ENCODE data around the gene NCAN. TPM values are rescaled to one million over a fixed set of nuclear protein-coding genes. Genes with fewer than 3 reads are reported as not detected.

NCAN gene
- total and polyA plus RNA-seq, 4 donors, result 0.06 TPM; not detected in 3

GRCh38 chr19:19179548-19180441 is 32.0 kb upstream of the NCAN start (continued):
- TF ChIP-seq REST (IDR thresholded peaks at IDR 0.05) (no peak), EGR1 (IDR thresholded peaks at IDR 0.05; ENCODE audit: low read depth in 2 of 2) (no peak), GABPA (IDR thresholded peaks at IDR 0.05 in 1 of 2, conservative IDR thresholded peaks at IDR 0.05 in 1 of 2) (no peak)

GRCh38 chr19:19181488-19181998 is 30.2 kb upstream of the NCAN start:
- H3K27me3 ChIP-seq (ENCODE audit: control insufficient read depth in 4 of 4, insufficient read depth in 4 of 4, low read length in 3 of 4), result no peaks in the 10 kb centered on the region
- no peaks in the 10 kb centered on the region for H3K4me1 ChIP-seq (ENCODE audit: control insufficient read depth in 4 of 4, insufficient read depth in 4 of 4, low read length in 3 of 4)
- DNase-seq (ENCODE audit: low spot score), result no peak
- H3K9ac ChIP-seq (ENCODE audit: low read depth in 1 of 2, low read length in 2 of 2), result no peak overlapping the region
- WGBS, result 92% methylated on average over 9 of the region's 9 CpGs
- H3K4me3 ChIP-seq (ENCODE audit: low read depth in 1 of 3, low read length in 3 of 3), result no peak overlapping the region
- no peaks in the 10 kb centered on the region for H3K9me3 ChIP-seq (ENCODE audit: control insufficient read depth in 4 of 4, low read length in 3 of 4)
- H3K36me3 ChIP-seq (ENCODE audit: control insufficient read depth in 4 of 4, insufficient read depth in 3 of 4, low read depth in 1 of 4, low read length in 3 of 4), result peaks cover 2 to 31% (median 5%) of the 10 kb centered on the region in 4 donors
- no peak overlapping the region for H3K27ac ChIP-seq (ENCODE audit: low read depth in 1 of 2, low read length in 2 of 2)
- TF ChIP-seq ZBTB33 (IDR thresholded peaks at IDR 0.05) (no peak), JUND (IDR thresholded peaks at IDR 0.05) (no peak), FOXA1 (IDR thresholded peaks at IDR 0.05) (no peak), TAF1 (conservative IDR thresholded peaks at IDR 0.05) (no peak), HNF4A (conservative IDR thresholded peaks at IDR 0.05) (no peak), EGR1 (IDR thresholded peaks at IDR 0.05; ENCODE audit: low read depth in 2 of 2) (no peak), YY1 (IDR thresholded peaks at IDR 0.05) (no peak)

- WGBS, result 70% methylated on average over 9 of the region's 9 CpGs
- Histone ChIP-seq H3K9ac (ENCODE audit: low read depth in 1 of 2, low read length in 2 of 2) (no peak overlapping the region), H3K27ac (ENCODE audit: low read depth in 1 of 2, low read length in 2 of 2) (peak overlapping the region; percentile 41 to 76), H3K36me3 (ENCODE audit: control insufficient read depth in 4 of 4, insufficient read depth in 3 of 4, low read depth in 1 of 4, low read length in 3 of 4) (peaks cover 0 to 13% (median 2%) of the 10 kb centered on the region in 4 donors), H3K4me3 (ENCODE audit: low read depth in 1 of 3, low read length in 3 of 3) (no peak overlapping the region), H3K27me3 (ENCODE audit: control insufficient read depth in 4 of 4, insufficient read depth in 4 of 4, low read length in 3 of 4) (no peaks in the 10 kb centered on the region), H3K9me3 (ENCODE audit: control insufficient read depth in 4 of 4, low read length in 3 of 4) (no peaks in the 10 kb centered on the region), H3K4me1 (ENCODE audit: control insufficient read depth in 4 of 4, insufficient read depth in 4 of 4, low read length in 3 of 4) (peaks cover 5 to 19% (median 13%) of the 10 kb centered on the region in 4 donors)
- TF ChIP-seq HNF4A (conservative IDR thresholded peaks at IDR 0.05) (no peak), RAD21 (IDR thresholded peaks at IDR 0.05) (peak; percentile 67 to 78), CTCF (IDR thresholded peaks at IDR 0.05; ENCODE audit: low read depth, low read length, missing input control) (peak; percentile 60), JUND (IDR thresholded peaks at IDR 0.05) (no peak), TAF1 (conservative IDR thresholded peaks at IDR 0.05) (no peak), YY1 (IDR thresholded peaks at IDR 0.05) (no peak)
- DNase-seq (ENCODE audit: low spot score), result peak; percentile 69
These were observed 25.7 kb upstream of the NCAN start for GRCh38 chr19:19185853-19186740.

Measured in liver (tissue), 9 donors.